ENCODE data around the gene CEACAM3. TPM values are rescaled to one million over a fixed set of nuclear protein-coding genes. Genes with fewer than 3 reads are reported as not detected.

The CEACAM3 gene
- total and polyA plus RNA-seq, 4 donors, result 0.37 to 0.70 (median 0.59) TPM; not detected in 1

GRCh38 chr19:41847351-41848105 is 51.1 kb downstream of the CEACAM3 start:
- no peak overlapping the region for H3K9ac ChIP-seq (ENCODE audit: low read depth in 1 of 2, low read length in 2 of 2)
- no peaks in the 10 kb centered on the region for H3K36me3 ChIP-seq (ENCODE audit: control insufficient read depth in 4 of 4, insufficient read depth in 3 of 4, low read depth in 1 of 4, low read length in 3 of 4)
- no peak overlapping the region for H3K27ac ChIP-seq (ENCODE audit: low read depth in 1 of 2, low read length in 2 of 2)
- no peak for DNase-seq (ENCODE audit: low spot score)
- H3K9me3 ChIP-seq (ENCODE audit: control insufficient read depth in 4 of 4, low read length in 3 of 4), result no peaks in the 10 kb centered on the region
- no peak overlapping the region for H3K4me3 ChIP-seq (ENCODE audit: low read depth in 1 of 3, low read length in 3 of 3)
- peaks cover 0 to 3% (median 1%) of the 10 kb centered on the region in 4 donors for H3K27me3 ChIP-seq (ENCODE audit: control insufficient read depth in 4 of 4, insufficient read depth in 4 of 4, low read length in 3 of 4)
- 88% methylated on average over 19 of the region's 19 CpGs for WGBS
- no peaks in the 10 kb centered on the region for H3K4me1 ChIP-seq (ENCODE audit: control insufficient read depth in 4 of 4, insufficient read depth in 4 of 4, low read length in 3 of 4)
- TF ChIP-seq HNF4G (IDR thresholded peaks at IDR 0.05) (no peak), REST (IDR thresholded peaks at IDR 0.05) (no peak), CTCF (IDR thresholded peaks at IDR 0.05; ENCODE audit: low read depth, low read length, missing input control) (no peak), ATF3 (IDR thresholded peaks at IDR 0.05) (no peak), FOXA2 (IDR thresholded peaks at IDR 0.05) (no peak), TAF1 (conservative IDR thresholded peaks at IDR 0.05) (no peak), NR2F2 (IDR thresholded peaks at IDR 0.05) (no peak), GABPA (IDR thresholded peaks at IDR 0.05 in 1 of 2, conservative IDR thresholded peaks at IDR 0.05 in 1 of 2) (no peak), HNF4A (conservative IDR thresholded peaks at IDR 0.05) (no peak), RXRA (IDR thresholded peaks at IDR 0.05) (no peak), RAD21 (IDR thresholded peaks at IDR 0.05) (no peak), SP1 (IDR thresholded peaks at IDR 0.05) (no peak), ZBTB33 (IDR thresholded peaks at IDR 0.05) (no peak), YY1 (IDR thresholded peaks at IDR 0.05) (no peak), EGR1 (IDR thresholded peaks at IDR 0.05; ENCODE audit: low read depth in 2 of 2) (no peak), MAX (IDR thresholded peaks at IDR 0.05) (no peak), JUND (IDR thresholded peaks at IDR 0.05) (no peak), FOXA1 (IDR thresholded peaks at IDR 0.05) (no peak)

Measured in liver (tissue), 9 donors.